DOHH2 (cell line): Measurements from ENCODE around the gene ZFHX2.

Experiments used
- H3F3A ChIP-seq: fragments of 200-600 bp; sonication (generic), shearing (Covaris generic); 2 replicates; pipeline ENCODE4 v1.6.0; 2016; ENCODE audit warnings: antibody characterized with exemption, mild to moderate bottlenecking; ENCODE audit not compliant: control insufficient read depth, insufficient read depth
- H3K27ac ChIP-seq: fragments of 200-600 bp; sonication (generic); 2 replicates; pipeline ENCODE4 v1.5.1; 2014; ENCODE audit warnings: low read depth, mild to moderate bottlenecking, low read length, moderate library complexity
- H3K27me3 ChIP-seq: fragments of 200-600 bp; sonication (generic); 2 replicates; pipeline ENCODE4 v1.6.1; 2014; ENCODE audit warnings: mild to moderate bottlenecking, low read length, mixed read lengths; ENCODE audit not compliant: control insufficient read depth
- H3K36me3 ChIP-seq: fragments of 200-600 bp; sonication (generic); 2 replicates; pipeline ENCODE4 v1.6.1; 2014; ENCODE audit warnings: mild to moderate bottlenecking, low read length, moderate library complexity, mixed read lengths; ENCODE audit not compliant: control insufficient read depth
- H3K4me1 ChIP-seq: fragments of 200-600 bp; sonication (generic); 2 replicates; pipeline ENCODE4 v1.6.1; 2014; ENCODE audit warnings: mild to moderate bottlenecking, low read length, mixed read lengths; ENCODE audit not compliant: control insufficient read depth
- H3K4me2 ChIP-seq: fragments of 200-600 bp; sonication (generic); 2 replicates; pipeline ENCODE4 v1.6.0; 2014; ENCODE audit warnings: mild to moderate bottlenecking, low read length, moderate library complexity
- H3K4me3 ChIP-seq: fragments of 200-600 bp; sonication (generic); 2 replicates; pipeline ENCODE4 v1.5.1; 2014; ENCODE audit warnings: mild to moderate bottlenecking, low read length, mixed read lengths
- H3K79me2 ChIP-seq: fragments of 200-600 bp; sonication (generic); 2 replicates; pipeline ENCODE4 v1.6.1; 2014; ENCODE audit warnings: mild to moderate bottlenecking, low read length, mixed read lengths; ENCODE audit not compliant: control insufficient read depth
- H3K9me2 ChIP-seq: fragments of 200-600 bp; sonication (generic); replicated peaks from 2 replicates; pipeline ENCODE4 v1.6.1; 2014; ENCODE audit warnings: mild to moderate bottlenecking, low read length, mixed read lengths; ENCODE audit not compliant: control insufficient read depth
- H3K9me3 ChIP-seq: fragments of 200-600 bp; sonication (generic); 2 replicates; pipeline ENCODE4 v1.6.1; 2014; ENCODE audit warnings: antibody characterized with exemption, low read length, mixed read lengths; ENCODE audit not compliant: control insufficient read depth, insufficient read depth
- H4K20me1 ChIP-seq: fragments of 200-600 bp; sonication (generic); 2 replicates; pipeline ENCODE4 v1.6.0; 2014; ENCODE audit warnings: low read depth, mild to moderate bottlenecking, antibody characterized with exemption, low read length, moderate library complexity; ENCODE audit not compliant: control insufficient read depth, insufficient read depth
- EZH2phosphoT487 ChIP-seq: fragments of 200-600 bp; sonication (generic); IDR thresholded peaks from 2 replicates; pipeline ENCODE4 v1.6.1; 2017; ENCODE audit warnings: borderline replicate concordance, mild to moderate bottlenecking, antibody characterized with exemption, low read length, moderate library complexity, mixed read lengths
- TF ChIP-seq, protein P1 (sequence below): fragments of 200-600 bp; sonication (generic); IDR thresholded peaks from one replicate; pipeline ENCODE4 v1.5.1; 2014; ENCODE audit warnings: antibody characterized with exemption, mild to moderate bottlenecking, low read depth, low read length; ENCODE audit not compliant: poor library complexity, severe bottlenecking

Gene ZFHX2

DNA sequence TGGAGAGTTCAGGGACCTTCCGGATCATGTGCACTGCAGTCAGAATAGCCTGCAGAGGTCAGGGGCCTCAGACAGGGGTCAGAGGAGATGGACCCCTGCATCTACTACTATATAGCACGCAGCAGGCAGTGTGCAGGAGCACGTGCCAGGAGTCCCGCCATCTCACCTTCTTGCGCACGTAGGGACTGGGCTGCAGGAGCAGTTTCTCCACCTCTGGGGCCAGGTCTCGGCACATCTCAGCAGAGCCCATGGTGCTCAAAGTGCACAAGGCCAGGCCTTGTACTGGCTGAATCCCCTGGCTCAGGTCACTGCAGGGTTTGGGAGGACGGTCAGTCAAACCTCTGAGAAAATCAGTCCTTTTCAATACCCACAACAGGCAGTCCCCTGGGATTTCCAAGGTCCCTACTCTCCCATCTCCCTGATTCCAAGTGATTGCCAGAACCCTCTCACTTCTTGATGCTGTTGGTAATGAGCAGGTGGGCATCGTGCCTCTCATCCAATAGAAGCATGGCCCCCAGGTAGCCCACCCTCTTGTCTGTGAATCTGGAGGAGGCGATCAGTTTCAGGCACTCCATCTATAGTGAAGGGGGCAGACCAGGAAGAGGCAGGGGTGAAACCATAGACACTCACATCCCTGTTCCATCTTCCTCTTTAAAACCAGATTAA, 14.7 kb upstream of the ZFHX2 start:
- peak overlapping the region; percentile 97 for H3K4me3 ChIP-seq
- no peaks in the 10 kb centered on the region for H3K27me3 ChIP-seq
- H3K9me3 ChIP-seq, result no peaks in the 10 kb centered on the region
- H3K4me2 ChIP-seq, result peak overlapping the region; percentile 79
- peaks cover 3% of the 10 kb centered on the region; the same call in 1 of the 2 replicates for H3F3A ChIP-seq
- H3K36me3 ChIP-seq, result peaks cover 56% of the 10 kb centered on the region
- H3K4me1 ChIP-seq, result peaks cover 24% of the 10 kb centered on the region
- peaks cover 26% of the 10 kb centered on the region for H3K79me2 ChIP-seq
- no peaks in the 10 kb centered on the region for H3K9me2 ChIP-seq
- TF ChIP-seq EZH2phosphoT487, result no peak
- TF ChIP-seq, protein P1, sequence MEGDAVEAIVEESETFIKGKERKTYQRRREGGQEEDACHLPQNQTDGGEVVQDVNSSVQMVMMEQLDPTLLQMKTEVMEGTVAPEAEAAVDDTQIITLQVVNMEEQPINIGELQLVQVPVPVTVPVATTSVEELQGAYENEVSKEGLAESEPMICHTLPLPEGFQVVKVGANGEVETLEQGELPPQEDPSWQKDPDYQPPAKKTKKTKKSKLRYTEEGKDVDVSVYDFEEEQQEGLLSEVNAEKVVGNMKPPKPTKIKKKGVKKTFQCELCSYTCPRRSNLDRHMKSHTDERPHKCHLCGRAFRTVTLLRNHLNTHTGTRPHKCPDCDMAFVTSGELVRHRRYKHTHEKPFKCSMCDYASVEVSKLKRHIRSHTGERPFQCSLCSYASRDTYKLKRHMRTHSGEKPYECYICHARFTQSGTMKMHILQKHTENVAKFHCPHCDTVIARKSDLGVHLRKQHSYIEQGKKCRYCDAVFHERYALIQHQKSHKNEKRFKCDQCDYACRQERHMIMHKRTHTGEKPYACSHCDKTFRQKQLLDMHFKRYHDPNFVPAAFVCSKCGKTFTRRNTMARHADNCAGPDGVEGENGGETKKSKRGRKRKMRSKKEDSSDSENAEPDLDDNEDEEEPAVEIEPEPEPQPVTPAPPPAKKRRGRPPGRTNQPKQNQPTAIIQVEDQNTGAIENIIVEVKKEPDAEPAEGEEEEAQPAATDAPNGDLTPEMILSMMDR, result no peak
- H4K20me1 ChIP-seq, result 0 out of 2 replicates have a peak, but pooled peaks cover 5% of the 10 kb centered on the region
- no peak overlapping the region for H3K27ac ChIP-seq

DNA sequence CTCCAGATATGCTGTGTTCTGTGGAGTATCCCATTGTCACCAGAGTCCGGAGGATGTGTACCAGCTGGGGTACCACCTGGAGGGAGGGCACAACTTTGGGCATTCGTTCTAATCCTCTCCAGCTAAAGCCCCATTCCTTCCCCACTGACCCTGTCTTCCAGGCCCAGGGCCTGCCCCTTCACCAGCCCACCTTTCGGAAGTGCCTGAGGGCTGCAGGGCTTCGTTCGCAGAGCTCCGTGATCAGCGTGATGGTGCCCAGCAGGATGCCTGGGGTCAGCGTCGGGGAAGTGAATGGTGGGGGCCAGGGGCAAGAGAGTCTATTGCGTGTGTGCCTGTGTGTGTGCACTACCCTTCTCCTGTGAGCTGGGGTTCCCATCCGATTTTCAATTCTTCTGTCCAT, 14.1 kb upstream of the ZFHX2 start:
- TF ChIP-seq EZH2phosphoT487, result no peak
- TF ChIP-seq, protein P1, result no peak
- Histone ChIP-seq H3F3A (peaks cover 3% of the 10 kb centered on the region; the same call in 1 of the 2 replicates), H3K9me2 (no peaks in the 10 kb centered on the region), H4K20me1 (0 out of 2 replicates have a peak, but pooled peaks cover 5% of the 10 kb centered on the region), H3K9me3 (no peaks in the 10 kb centered on the region), H3K4me1 (peaks cover 24% of the 10 kb centered on the region), H3K36me3 (peaks cover 62% of the 10 kb centered on the region), H3K79me2 (peaks cover 26% of the 10 kb centered on the region), H3K27me3 (no peaks in the 10 kb centered on the region), H3K4me3 (no peak overlapping the region), H3K4me2 (no peak overlapping the region), H3K27ac (no peak overlapping the region)

DNA sequence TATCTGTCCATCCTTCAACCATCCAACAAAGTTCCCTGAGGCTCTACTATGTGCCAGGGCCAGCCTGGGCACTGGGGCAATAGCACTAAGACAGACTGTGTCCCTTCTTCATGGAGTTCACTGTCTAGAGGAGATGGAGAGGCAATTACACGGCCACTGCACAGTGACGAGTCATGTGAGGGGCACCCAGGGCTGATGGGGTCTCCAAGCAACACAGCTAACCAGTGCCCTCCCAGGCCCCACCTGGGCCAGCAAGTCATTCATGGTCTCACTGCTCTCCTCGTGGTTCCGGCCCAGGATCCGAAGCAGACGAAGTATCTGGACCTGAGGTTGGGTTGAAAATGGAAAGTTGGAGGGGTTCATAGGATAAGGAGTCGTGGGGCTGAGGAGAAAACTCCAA, 13.3 kb upstream of the ZFHX2 start:
- Histone ChIP-seq H4K20me1 (0 out of 2 replicates have a peak, but pooled peaks cover 5% of the 10 kb centered on the region), H3K36me3 (peaks cover 67% of the 10 kb centered on the region)

More for the DNA sequence above, 13.3 kb upstream of the ZFHX2 start:
- H3K4me3 ChIP-seq, result no peak overlapping the region
- H3K79me2 ChIP-seq, result peaks cover 26% of the 10 kb centered on the region
- peaks cover 23% of the 10 kb centered on the region for H3K4me1 ChIP-seq
- H3K27me3 ChIP-seq, result no peaks in the 10 kb centered on the region
- H3F3A ChIP-seq, result peaks cover 3% of the 10 kb centered on the region; the same call in 1 of the 2 replicates
- no peak overlapping the region for H3K4me2 ChIP-seq
- H3K27ac ChIP-seq, result no peak overlapping the region
- H3K9me2 ChIP-seq, result no peaks in the 10 kb centered on the region
- no peak for TF ChIP-seq EZH2phosphoT487
- TF ChIP-seq, protein P1, result no peak
- no peaks in the 10 kb centered on the region for H3K9me3 ChIP-seq
